NCI-H345 (cell line): ENCODE results near the gene ANO4.

ENCODE experiments used
- DNase-seq: peaks from one replicate; lab custom pipeline; 2025; lab: John Stamatoyannopoulos, UW

The ANO4 gene

DNA sequence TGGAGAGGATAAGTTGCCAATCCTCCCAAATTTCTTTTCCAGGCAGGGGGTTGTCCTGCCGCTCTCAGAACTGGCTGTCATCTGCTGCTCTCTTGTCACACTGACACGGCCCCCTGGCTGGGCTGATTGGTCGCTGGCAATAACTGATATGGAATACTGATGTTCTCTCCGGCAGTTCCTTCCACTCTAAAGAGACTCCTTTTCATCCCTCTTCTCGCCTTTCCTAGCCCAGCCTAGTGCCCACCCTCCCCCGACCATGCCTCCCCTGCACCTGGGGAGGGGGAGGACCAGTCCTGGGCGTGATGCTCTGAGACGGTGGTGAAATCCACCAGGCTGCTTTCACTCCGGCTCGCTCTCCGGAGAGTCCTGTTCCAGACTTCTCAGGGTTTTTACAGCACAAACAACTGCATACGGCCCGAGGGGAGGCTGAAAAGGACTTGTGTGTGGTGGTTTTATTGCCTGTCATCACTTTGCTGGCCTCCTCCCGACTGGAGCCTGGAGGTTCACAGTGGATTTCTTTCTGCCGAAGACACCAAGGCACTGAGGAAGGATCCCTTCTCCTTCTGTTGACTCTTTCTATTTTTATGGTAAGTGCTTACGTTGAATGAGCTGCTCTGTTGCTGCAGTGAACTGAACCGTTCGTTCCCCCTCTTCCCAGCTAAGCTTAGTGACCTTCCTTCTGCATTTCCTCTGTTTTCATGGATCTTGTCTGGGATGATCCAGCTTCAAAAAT lies at the start of gene ANO4:
Gene ANO4, plus strand, starts transcription at position 336 of the 733 bp plus-strand sequence. CDS start 107,010 bp downstream, outside the sequence.
- DNase-seq = peak; percentile 42

GRCh38 chr12:100745378-100746071 lies 49.1 kb upstream of the ANO4 start:
- DNase-seq = no peak

DNA sequence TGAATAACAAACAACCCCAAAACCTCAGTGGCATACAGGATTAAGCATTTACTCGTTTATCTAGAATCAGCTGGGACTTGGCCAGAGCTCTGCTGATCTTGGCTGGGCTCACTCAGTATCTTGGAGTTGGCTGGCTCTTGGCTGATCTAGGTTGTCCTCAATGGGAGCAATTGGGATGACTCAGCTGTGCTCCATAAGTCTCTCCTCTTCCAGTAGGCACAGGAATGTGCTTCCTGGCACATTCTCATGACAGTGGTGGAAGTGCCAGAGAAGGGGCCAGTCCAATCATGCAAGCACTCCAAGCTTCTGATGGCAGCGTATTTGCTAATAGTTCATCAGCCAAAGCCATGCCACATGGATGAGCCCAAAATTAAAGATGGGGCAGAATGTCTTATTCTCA lies 41.7 kb upstream of the ANO4 start:
- no peak for DNase-seq

- peak; percentile 70 for DNase-seq
Observed at GRCh38 chr12:100753837-100754236, 40.7 kb upstream of the ANO4 start.

GRCh38 chr12:100755186-100755585 lies 39.4 kb upstream of the ANO4 start:
- no peak for DNase-seq

GRCh38 chr12:100758083-100758482 lies 36.5 kb upstream of the ANO4 start:
- DNase-seq = no peak

GRCh38 chr12:100767371-100767770 lies 27.2 kb upstream of the ANO4 start:
- DNase-seq = no peak

DNA sequence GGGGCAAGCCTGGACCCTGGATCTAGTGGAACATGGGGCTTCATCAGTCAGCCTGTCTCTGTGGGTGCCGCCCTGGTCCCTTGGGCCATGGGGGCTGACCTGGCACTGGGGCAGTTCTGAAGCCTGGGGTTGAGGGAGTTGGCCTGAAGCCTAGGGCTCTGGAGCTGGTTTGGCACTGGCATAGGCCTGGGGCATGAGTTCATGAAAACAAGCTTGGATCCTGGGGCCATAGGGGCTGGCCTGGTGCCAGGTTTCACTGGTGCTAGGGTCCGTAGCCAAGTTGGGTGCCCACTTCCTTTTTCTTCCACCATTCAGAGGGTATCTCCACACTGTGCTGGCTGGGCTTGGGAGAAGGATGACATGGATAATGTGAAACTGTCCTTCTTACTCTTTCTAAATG lies 26.6 kb upstream of the ANO4 start:
- no peak for DNase-seq

- no peak for DNase-seq
Observed at GRCh38 chr12:100778967-100779590, 15.5 kb upstream of the ANO4 start.

DNA sequence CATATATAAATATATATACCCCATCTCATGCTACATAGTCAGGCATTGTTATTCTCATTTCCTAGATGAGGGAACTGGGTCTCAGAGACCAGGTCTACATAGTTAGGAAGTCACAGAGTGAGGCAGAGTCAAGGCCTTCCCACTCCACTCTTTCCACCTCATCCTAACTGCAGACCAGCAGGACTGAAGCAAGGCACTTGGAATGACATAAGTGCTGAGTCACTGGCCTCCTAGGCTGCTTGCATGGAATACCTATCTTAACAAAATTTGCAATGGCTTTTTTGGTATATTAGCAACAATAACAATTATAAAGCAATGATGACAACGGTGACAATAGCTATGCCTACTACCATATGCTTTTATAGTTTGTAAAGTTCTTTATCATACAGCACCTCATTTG lies 5.4 kb upstream of the ANO4 start:
- DNase-seq = no peak

DNA sequence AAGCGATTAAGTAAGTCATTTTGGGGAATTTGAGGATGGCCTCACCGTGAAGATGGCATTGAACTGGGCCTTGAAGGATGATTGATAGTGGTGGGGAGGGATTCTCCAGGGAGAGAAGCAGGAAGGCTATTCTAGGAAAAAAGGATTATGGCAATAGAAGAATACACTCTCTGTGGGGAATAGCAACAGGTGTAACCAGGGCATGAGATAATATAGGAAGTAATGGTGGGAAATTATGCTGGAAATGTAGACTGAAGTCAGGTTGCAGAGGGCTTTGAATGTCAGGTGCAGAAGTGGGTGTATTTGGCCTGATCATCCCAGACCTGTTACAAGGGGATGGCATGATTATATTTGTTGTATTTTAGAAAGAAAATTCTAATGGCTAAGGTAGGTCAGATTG lies 4.6 kb upstream of the ANO4 start:
- DNase-seq = no peak

DNA sequence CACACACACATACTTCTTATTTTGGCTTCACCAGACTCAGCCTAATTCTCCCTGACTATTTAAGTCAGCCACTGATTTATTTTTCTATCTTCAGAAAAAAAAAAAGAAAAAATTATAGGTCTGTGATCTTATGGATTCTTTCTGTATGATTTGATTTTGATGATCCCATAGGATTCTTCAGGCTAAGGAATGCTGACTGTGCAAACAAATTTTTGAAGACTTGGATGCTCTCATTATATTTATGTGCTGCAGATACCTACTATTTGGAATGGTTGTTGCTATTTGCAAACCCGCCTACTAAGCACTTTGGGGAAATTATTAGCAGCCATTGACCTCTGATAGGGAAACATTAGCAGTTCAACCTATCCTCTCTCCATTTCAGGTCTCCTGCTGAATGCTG lies 4.0 kb upstream of the ANO4 start:
- no peak for DNase-seq

DNA sequence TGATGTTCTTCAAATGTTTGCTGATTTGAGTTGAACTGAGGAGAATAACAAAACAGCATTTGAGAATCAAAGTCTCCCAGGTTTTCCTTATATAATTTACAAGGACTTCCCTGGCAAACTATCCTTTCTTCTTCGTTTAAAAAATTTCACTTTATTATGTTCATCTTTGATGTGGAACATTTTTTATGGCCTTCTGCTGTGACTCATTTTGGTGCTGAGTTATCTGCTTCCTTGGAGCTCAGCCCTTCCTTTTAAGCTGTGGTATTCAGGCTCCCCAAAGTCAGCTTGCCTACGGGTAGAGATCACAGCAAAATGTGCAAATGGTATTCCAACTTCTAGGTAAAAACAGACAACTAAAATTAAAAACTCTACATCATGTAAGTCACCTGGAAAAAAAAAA lies 1.4 kb upstream of the ANO4 start:
- DNase-seq = no peak

GRCh38 chr12:100795174-100795799 lies 711 bp downstream of the ANO4 start:
- no peak for DNase-seq

DNA sequence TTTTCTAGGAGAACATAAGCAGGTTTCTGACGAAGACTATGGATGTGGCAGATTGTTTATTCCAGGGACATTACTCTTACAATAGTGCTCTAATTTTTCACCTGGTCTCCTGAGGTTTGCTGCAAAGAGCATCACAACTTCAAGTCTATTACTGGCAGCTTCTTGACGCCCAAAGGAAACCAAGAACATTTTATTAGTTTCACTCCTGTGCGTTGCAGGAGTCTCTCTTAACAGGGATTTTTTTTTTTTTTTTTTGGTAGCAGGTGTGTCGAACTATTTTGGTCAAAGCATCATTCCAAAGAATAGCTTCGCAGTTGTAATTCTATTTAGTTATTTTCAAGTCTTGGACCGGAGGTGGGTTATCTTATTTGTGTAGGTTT lies 1.2 kb downstream of the ANO4 start:
- DNase-seq = no peak

DNA sequence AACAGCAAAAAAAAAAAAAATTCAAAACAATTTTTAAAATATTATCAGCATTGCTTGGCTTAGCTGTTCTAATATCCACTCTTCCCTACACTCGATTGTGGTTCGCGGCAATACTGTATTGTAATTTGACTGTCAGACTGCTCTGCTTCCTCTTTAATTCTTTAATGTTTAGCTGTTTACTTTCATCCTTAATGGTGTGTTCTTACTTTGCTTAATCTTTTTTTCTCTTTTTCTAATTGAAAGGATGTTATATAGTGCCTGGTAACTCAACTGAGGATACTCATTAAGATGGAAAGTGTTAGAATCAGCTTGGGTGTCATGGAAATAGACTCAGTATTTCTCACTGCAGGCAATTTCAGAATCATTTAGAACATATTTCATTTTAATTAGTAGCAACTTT lies 2.0 kb downstream of the ANO4 start:
- no peak for DNase-seq

DNA sequence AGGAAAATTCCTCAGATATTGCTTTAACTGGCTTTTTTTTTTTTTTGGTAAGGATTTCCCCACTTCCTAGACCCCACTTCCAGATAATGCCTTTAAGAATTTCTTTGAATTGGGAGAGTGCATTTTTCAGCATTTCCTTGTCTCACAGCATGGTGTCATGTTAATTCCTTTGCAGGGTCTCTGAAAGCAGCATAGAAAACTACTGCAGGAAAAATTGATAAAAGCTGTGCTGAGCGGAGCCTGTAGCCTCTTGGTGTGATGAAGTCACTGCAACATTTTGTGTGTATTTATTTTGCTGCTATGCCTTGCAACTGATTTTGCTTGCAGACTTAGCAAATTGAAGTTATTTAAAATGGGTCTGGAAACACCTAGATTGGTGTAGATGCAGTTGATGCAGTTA lies 2.7 kb downstream of the ANO4 start:
- DNase-seq = no peak

DNA sequence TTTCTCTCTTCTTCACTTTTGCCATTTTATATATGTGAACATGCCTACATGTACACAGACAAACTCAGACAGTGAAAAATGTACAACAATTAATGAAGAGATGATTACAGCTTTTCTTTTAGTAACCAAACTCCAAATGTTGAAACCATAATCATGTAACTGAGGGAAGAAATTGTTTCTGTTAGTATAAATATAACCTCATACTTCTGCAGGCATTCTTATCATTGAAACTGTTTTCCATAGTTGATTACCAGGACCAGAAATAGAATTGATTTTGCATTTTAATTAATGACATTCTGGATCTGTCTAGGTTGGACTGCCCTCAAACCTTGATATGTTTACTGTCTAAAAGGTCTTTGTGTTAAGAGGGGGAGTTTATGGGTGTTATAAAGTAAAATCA lies 3.2 kb downstream of the ANO4 start:
- DNase-seq = no peak

- DNase-seq = no peak
Observed at GRCh38 chr12:100798286-100799160, 3.9 kb downstream of the ANO4 start.

GRCh38 chr12:100799770-100800169 lies 5.2 kb downstream of the ANO4 start:
- no peak for DNase-seq

GRCh38 chr12:100800723-100801122 lies 6.1 kb downstream of the ANO4 start:
- DNase-seq = no peak

DNA sequence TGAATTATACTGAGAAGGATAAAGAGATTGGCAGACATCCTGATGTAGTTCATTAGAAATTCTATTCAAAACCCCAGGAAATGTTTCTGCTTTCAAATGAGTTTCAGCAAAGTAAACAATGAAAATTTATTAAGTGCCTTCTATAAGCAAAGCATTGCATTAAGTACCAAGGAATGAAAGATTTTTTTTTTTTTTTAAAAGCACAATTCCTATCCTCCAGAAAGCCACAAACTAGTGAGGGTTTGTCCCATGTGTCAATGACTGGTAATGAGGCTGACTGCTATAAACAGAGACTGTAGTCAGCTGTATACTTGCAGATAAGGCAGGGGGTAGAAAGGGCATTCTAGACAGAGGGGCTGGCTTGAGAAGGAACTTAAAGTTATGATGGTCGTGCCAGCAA lies 6.7 kb downstream of the ANO4 start:
- DNase-seq = no peak
